Measurements from ENCODE around the gene RASEF. TPM values are rescaled to one million over a fixed set of nuclear protein-coding genes. Genes with fewer than 3 reads are reported as not detected.
"Not testable (repeated sequence)": the region's sequence is repeated elsewhere in the genome, so short reads cannot be mapped to it uniquely, and the experiment has no call there.

The RASEF gene
- total RNA-seq, 1 experiment from 2014 or later, result 4.0 TPM

GRCh38 chr9:82972446-82972845 lies 90.5 kb downstream of the RASEF start:
- no peak for DNase-seq (ENCODE audit: low spot score)

GRCh38 chr9:82970359-82970758 lies 92.6 kb downstream of the RASEF start:
- no peak for DNase-seq (ENCODE audit: low spot score)

- no peak for DNase-seq (ENCODE audit: low spot score)
Observed at GRCh38 chr9:82969291-82969690, 93.7 kb downstream of the RASEF start.

GRCh38 chr9:82968816-82969215 lies 94.1 kb downstream of the RASEF start:
- DNase-seq (ENCODE audit: low spot score), result no peak

- DNase-seq (ENCODE audit: low spot score), result no peak
Observed at GRCh38 chr9:82968388-82968787, 94.6 kb downstream of the RASEF start.

- DNase-seq (ENCODE audit: low spot score), result peak; percentile 71
Observed at GRCh38 chr9:82961504-82962125, 101.3 kb downstream of the RASEF start.

- DNase-seq (ENCODE audit: low spot score), result no peak
Observed at GRCh38 chr9:82957529-82958379, 105.2 kb downstream of the RASEF start.

GRCh38 chr9:82949203-82949602 lies 113.7 kb downstream of the RASEF start:
- no peak for DNase-seq (ENCODE audit: low spot score)

- no peak for DNase-seq (ENCODE audit: low spot score)
Observed at GRCh38 chr9:82940376-82940775, 122.6 kb downstream of the RASEF start.

GRCh38 chr9:82939451-82939850 lies 123.5 kb downstream of the RASEF start:
- peak; percentile 50 for DNase-seq (ENCODE audit: low spot score)

- no peak for DNase-seq (ENCODE audit: low spot score)
Observed at GRCh38 chr9:82938426-82939218, 124.3 kb downstream of the RASEF start.

GRCh38 chr9:82936561-82936960 lies 126.4 kb downstream of the RASEF start:
- DNase-seq (ENCODE audit: low spot score), result not testable (repeated sequence)

- peak; percentile 93 for DNase-seq (ENCODE audit: low spot score)
Observed at GRCh38 chr9:82934949-82935348, 128.0 kb downstream of the RASEF start.

- not testable (repeated sequence) for DNase-seq (ENCODE audit: low spot score)
Observed at GRCh38 chr9:82934025-82934424, 128.9 kb downstream of the RASEF start.

- no peak for DNase-seq (ENCODE audit: low spot score)
Observed at GRCh38 chr9:82930116-82930515, 132.8 kb downstream of the RASEF start.
